PC-9 (cell line): ENCODE results near the gene USP46. TPM values are rescaled to one million over a fixed set of nuclear protein-coding genes. Genes with fewer than 3 reads are reported as not detected.

Source experiments
- BruUV-seq: library from RNA; stranded (reverse); fragments of 400-500 nt; replicated peaks from 2 replicates; lab custom pipeline; 2021; lab: Mats Ljungman, UMichigan
- CTCF ChIA-PET: fragments of 300-600 bp; sonication (Branson Sonifier 250); formaldehyde crosslinking; loops from one replicate; lab custom pipeline; 2022; ENCODE audit warnings: antibody characterized with exemption; lab: Charles Lee
- POLR2A ChIA-PET: fragments of 300-600 bp; sonication (Branson Sonifier 250); formaldehyde crosslinking; loops from one replicate; lab custom pipeline; 2022; ENCODE audit warnings: antibody characterized with exemption; ENCODE audit not compliant: unreplicated experiment; lab: Charles Lee
- DNase-seq, 2 experiments: peaks; one replicate each; pipeline versions ENCODE4 v3.0.0 to v3.0.0-alpha.2; 2015 to 2022; ENCODE audit warnings: mixed read lengths in 1 of 2
- H2AFZ ChIP-seq: fragments of 200-600 bp; sonication (generic); 2 replicates; pipeline ENCODE4 v1.8.1; 2017; ENCODE audit warnings: antibody characterized with exemption
- H3F3A ChIP-seq: fragments of 200-600 bp; sonication (generic); 2 replicates; pipeline ENCODE4 v1.8.1; 2017; ENCODE audit warnings: antibody characterized with exemption, mild to moderate bottlenecking, low read depth; ENCODE audit not compliant: insufficient read depth
- H3K27ac ChIP-seq: fragments of 200-600 bp; sonication (generic); 2 replicates; pipeline ENCODE4 v1.6.1; 2016; ENCODE audit warnings: mixed run types
- H3K27me3 ChIP-seq: fragments of 200-600 bp; sonication (generic); 2 replicates; pipeline ENCODE4 v1.6.1; 2016; ENCODE audit warnings: low read depth, mixed run types; ENCODE audit not compliant: insufficient read depth
- H3K36me3 ChIP-seq: fragments of 200-600 bp; sonication (generic); 2 replicates; pipeline ENCODE4 v1.6.1; 2016; ENCODE audit warnings: low read depth, mixed run types
- H3K4me1 ChIP-seq: fragments of 200-600 bp; sonication (generic); replicated peaks from 2 replicates; pipeline ENCODE4 v1.6.1; 2016; ENCODE audit warnings: mixed run types; ENCODE audit not compliant: insufficient read depth
- H3K4me2 ChIP-seq: fragments of 200-600 bp; sonication (generic); 2 replicates; pipeline ENCODE4 v1.6.1; 2017; ENCODE audit warnings: mixed run types
- H3K4me3 ChIP-seq: fragments of 200-600 bp; sonication (generic); 2 replicates; pipeline ENCODE4 v1.6.1; 2016; ENCODE audit warnings: mixed run types
- H3K79me2 ChIP-seq: fragments of 200-600 bp; sonication (generic); 2 replicates; pipeline ENCODE4 v1.6.1; 2017; ENCODE audit warnings: low read depth, mixed run types
- H3K9me2 ChIP-seq: fragments of 200-600 bp; sonication (generic); 2 replicates; pipeline ENCODE4 v1.8.1; 2017; ENCODE audit warnings: mild to moderate bottlenecking; ENCODE audit not compliant: insufficient read depth
- H3K9me3 ChIP-seq: fragments of 200-600 bp; sonication (generic); 2 replicates; pipeline ENCODE4 v1.8.1; 2016; ENCODE audit warnings: low read depth; ENCODE audit not compliant: insufficient read depth
- H4K20me1 ChIP-seq: fragments of 200-600 bp; sonication (generic); 2 replicates; pipeline ENCODE4 v1.8.1; 2017; ENCODE audit not compliant: insufficient read depth
- EZH2 ChIP-seq: fragments of 200-600 bp; sonication (generic); IDR thresholded peaks from 2 replicates; pipeline ENCODE4 v1.8.0; 2017; ENCODE audit warnings: antibody characterized with exemption, low read depth
- intact Hi-C: fragments of 100-400 bp; cut with micrococcal nuclease; formaldehyde crosslinking; loops from one replicate; pipeline ENCODE4 v1.10.0; 2022; ENCODE audit not compliant: unreplicated experiment
- total RNA-seq: library from RNA; stranded (reverse); gene quantifications from 2 replicates; pipeline ENCODE4 v1.2.3, GENCODE V29; 2021
- TF ChIP-seq, protein P1 (sequence below): fragments of 200-600 bp; sonication (generic); conservative IDR thresholded peaks from 2 replicates; pipeline ENCODE4 v1.6.1; 2017; ENCODE audit warnings: mixed run types, antibody characterized with exemption, mild to moderate bottlenecking, moderate library complexity

Gene USP46
- total RNA-seq, 1 experiment from 2014 or later: 17.1 TPM

DNA sequence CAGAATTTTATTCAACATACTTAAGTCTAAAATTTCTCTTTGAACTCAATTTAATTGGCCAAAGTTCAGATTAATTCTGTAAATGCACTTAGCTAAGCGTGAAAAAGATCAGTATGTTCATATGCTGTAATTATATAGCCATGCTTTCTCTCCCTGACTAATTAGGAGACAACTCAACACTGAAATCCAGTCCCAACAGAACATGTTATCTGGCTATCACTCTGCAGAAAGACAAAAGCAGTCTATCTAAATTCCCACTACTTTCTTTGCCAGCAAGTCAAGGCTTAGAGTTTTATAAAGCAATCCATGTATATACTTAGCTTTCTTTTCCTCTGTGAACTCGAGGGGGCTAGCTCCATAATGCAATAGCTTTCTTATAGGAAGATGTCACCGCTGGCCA lies 16.0 kb upstream of the USP46 start:
- CTCF ChIA-PET: no interaction called here
- no peaks in the 10 kb centered on the region for H3F3A ChIP-seq
- H3K4me3 ChIP-seq: no peak overlapping the region
- no TSS peak for BruUV-seq
- H3K4me2 ChIP-seq: no peak overlapping the region
- intact Hi-C loops: no loop called here
- POLR2A ChIA-PET: interaction anchor here (0.6 kb wide), 1 partner anchor 178 kb away, joined by 5 read pairs; no protein-coding TSS in a partner anchor
- DNase-seq: no peak
- no peak overlapping the region for H2AFZ ChIP-seq
- H3K9me3 ChIP-seq: no peaks in the 10 kb centered on the region
- no peaks in the 10 kb centered on the region for H3K79me2 ChIP-seq
- no peak for TF ChIP-seq EZH2
- TF ChIP-seq, protein P1, sequence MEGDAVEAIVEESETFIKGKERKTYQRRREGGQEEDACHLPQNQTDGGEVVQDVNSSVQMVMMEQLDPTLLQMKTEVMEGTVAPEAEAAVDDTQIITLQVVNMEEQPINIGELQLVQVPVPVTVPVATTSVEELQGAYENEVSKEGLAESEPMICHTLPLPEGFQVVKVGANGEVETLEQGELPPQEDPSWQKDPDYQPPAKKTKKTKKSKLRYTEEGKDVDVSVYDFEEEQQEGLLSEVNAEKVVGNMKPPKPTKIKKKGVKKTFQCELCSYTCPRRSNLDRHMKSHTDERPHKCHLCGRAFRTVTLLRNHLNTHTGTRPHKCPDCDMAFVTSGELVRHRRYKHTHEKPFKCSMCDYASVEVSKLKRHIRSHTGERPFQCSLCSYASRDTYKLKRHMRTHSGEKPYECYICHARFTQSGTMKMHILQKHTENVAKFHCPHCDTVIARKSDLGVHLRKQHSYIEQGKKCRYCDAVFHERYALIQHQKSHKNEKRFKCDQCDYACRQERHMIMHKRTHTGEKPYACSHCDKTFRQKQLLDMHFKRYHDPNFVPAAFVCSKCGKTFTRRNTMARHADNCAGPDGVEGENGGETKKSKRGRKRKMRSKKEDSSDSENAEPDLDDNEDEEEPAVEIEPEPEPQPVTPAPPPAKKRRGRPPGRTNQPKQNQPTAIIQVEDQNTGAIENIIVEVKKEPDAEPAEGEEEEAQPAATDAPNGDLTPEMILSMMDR: no peak
- H3K36me3 ChIP-seq: no peaks in the 10 kb centered on the region
- no peak overlapping the region for H3K27ac ChIP-seq
- H3K4me1 ChIP-seq: no peaks in the 10 kb centered on the region
- no peaks in the 10 kb centered on the region for H3K9me2 ChIP-seq
- no peaks in the 10 kb centered on the region for H4K20me1 ChIP-seq
- no peaks in the 10 kb centered on the region for H3K27me3 ChIP-seq

DNA sequence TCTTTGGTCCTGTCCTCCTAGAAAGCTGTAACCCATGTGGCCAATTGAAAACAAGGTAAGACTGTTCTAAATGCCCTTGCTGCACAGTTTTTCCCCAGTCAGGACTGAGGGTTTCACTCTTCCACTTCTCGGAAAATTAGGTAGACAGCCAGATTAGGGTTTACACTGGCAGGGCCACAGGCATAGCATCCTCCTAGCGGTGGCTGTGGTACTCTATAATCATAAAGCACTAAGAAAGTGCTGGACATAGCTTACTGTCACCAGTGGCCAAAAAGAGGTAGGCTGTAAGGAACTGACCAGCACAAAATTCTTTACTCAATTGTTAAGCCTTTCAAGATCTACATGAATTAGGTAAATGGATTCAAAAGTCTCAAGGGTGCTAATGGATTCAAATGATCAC lies 11.6 kb upstream of the USP46 start:
- POLR2A ChIA-PET: no interaction called here
- TF ChIP-seq, protein P1: no peak; the same call in 1 of the 2 replicates
- no peak for TF ChIP-seq EZH2
- intact Hi-C loops: no loop called here
- H3K4me2 ChIP-seq: no peak overlapping the region
- H3F3A ChIP-seq: no peaks in the 10 kb centered on the region
- no peaks in the 10 kb centered on the region for H3K9me3 ChIP-seq
- no peaks in the 10 kb centered on the region for H3K4me1 ChIP-seq
- H4K20me1 ChIP-seq: no peaks in the 10 kb centered on the region
- H3K27me3 ChIP-seq: no peaks in the 10 kb centered on the region
- no peaks in the 10 kb centered on the region for H3K36me3 ChIP-seq
- CTCF ChIA-PET: no interaction called here
- H3K9me2 ChIP-seq: no peaks in the 10 kb centered on the region
- no peak overlapping the region for H2AFZ ChIP-seq
- H3K4me3 ChIP-seq: no peak overlapping the region
- H3K27ac ChIP-seq: no peak overlapping the region
- DNase-seq: no peak
- no TSS peak for BruUV-seq
- H3K79me2 ChIP-seq: no peaks in the 10 kb centered on the region

DNA sequence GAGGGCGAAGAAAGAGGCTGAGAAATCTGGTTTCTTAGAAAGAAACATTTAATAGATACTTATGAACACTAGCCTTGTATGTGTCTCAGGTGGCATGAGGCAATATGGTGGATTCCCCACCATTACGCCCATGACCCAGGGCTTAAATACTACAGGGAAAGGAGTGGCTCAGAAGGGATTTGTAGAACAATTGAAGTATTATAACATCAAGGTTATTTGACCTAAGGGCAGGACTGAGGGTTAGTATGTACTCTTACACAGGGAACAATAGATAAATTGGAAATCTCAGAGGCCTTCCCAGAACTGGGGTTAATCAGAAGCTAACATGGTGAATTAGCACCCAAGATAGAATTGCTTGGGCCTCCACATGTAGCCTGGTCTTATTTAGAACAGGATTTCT lies 11.0 kb upstream of the USP46 start:
- Histone ChIP-seq H3K4me3 (no peak overlapping the region), H3K4me2 (no peak overlapping the region), H3K4me1 (no peaks in the 10 kb centered on the region), H4K20me1 (no peaks in the 10 kb centered on the region), H3K9me3 (no peaks in the 10 kb centered on the region), H3K36me3 (no peaks in the 10 kb centered on the region), H3K9me2 (no peaks in the 10 kb centered on the region), H2AFZ (no peak overlapping the region), H3K79me2 (no peaks in the 10 kb centered on the region), H3K27ac (no peak overlapping the region), H3F3A (no peaks in the 10 kb centered on the region), H3K27me3 (no peaks in the 10 kb centered on the region)
- ChIA-PET POLR2A (no interaction called here), CTCF (no interaction called here)
- intact Hi-C loops: no loop called here
- TF ChIP-seq, protein P1: no peak
- TF ChIP-seq EZH2: no peak
- no TSS peak for BruUV-seq
- DNase-seq: no peak
